Activated naive CD8-positive, alpha-beta T cell treated with anti-CD3 and anti-CD28 coated beads, Interleukin-2, amount 50 U/mL, for 24 hours (primary cell): Measurements from ENCODE around the gene ADAT1.

Experiments
- ATAC-seq: fragments of 150-1000 bp; cut with Tn5 transposase; one replicate; pipeline ENCODE4 v1.10.0; 2021
- DNase-seq: peaks from one replicate; pipeline ENCODE4 v3.0.0; 2021
- H3K27ac Mint-ChIP-seq: one replicate; pipeline ENCODE4 v1.8.0; 2021; ENCODE audit warnings: mild to moderate bottlenecking, mixed read lengths
- H3K27me3 Mint-ChIP-seq: one replicate; pipeline ENCODE4 v1.8.0; 2021; ENCODE audit warnings: mixed read lengths
- H3K36me3 Mint-ChIP-seq: one replicate; pipeline ENCODE4 v1.8.0; 2021; ENCODE audit warnings: low read depth, mixed read lengths
- H3K4me1 Mint-ChIP-seq: one replicate; pipeline ENCODE4 v1.8.0; 2021; ENCODE audit warnings: mixed read lengths
- H3K4me3 Mint-ChIP-seq: one replicate; pipeline ENCODE4 v1.8.0; 2021; ENCODE audit warnings: mild to moderate bottlenecking, moderate library complexity, mixed read lengths
- H3K9me3 Mint-ChIP-seq: one replicate; pipeline ENCODE4 v1.8.0; 2021; ENCODE audit warnings: mixed read lengths

The ADAT1 gene

DNA sequence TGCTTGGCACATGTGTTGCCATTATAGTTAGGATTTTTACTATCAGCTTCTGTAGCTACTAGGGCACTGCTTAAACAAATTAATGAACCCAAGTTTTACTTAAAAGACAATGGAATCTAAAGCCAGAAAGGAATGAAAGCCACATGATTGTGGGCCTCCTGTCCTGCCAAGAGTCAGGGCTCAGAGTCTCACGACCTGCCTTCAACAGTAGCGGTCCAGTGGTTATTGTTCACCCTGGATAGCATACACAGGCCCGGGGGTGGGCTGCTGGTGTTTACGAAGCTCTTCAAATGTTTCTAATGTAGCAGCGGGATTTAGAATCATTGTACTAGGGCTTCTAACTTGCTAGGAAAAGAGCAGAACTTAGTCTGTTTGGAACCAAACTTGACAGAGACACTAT lies 49.1 kb downstream of the ADAT1 start:
- ATAC-seq (no peak), DNase-seq (no peak)
- H3K36me3 Mint-ChIP-seq, result peaks cover 41% of the 10 kb centered on the region
- peaks cover 31% of the 10 kb centered on the region for H3K4me1 Mint-ChIP-seq
- no peaks in the 10 kb centered on the region for H3K27me3 Mint-ChIP-seq
- no peak overlapping the region for H3K4me3 Mint-ChIP-seq
- H3K9me3 Mint-ChIP-seq, result no peaks in the 10 kb centered on the region
- no peak overlapping the region for H3K27ac Mint-ChIP-seq

DNA sequence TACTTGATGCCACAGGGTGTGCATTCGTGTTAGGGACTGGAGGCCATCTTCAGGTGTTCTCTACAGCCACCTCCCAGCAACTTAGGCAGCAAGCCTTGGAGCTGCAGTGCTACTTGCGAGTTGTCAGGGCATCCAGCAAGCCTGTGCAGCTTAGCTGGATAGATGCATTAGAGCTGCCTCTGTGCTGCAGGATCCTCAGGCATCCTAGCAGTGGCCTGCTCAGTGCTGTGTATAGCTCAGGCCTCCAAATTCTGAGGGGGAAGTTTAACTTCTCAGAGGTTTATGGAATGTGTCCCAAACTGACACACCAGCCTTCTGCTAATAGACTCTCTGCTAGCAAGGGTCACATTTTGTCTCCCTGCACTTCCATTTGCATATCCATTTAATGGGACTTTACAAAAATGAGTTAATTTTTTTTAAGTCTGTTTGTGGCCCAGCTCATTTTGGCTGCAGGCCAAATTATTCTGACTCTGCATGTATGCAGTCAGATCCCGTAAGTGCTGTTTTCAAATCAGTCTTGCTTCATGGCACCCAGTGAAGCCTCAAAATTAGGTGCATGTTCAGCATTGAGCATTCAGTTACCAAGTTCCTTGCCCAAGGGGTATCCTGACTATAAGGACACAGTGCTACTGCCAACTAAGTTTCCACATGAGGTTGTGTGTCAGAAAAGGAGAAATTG lies 50.1 kb downstream of the ADAT1 start:
- DNase-seq (no peak), ATAC-seq (no peak)
- H3K9me3 Mint-ChIP-seq, result no peaks in the 10 kb centered on the region
- H3K27ac Mint-ChIP-seq, result no peak overlapping the region
- H3K36me3 Mint-ChIP-seq, result peaks cover 35% of the 10 kb centered on the region
- H3K27me3 Mint-ChIP-seq, result no peaks in the 10 kb centered on the region
- H3K4me3 Mint-ChIP-seq, result no peak overlapping the region
- peaks cover 26% of the 10 kb centered on the region for H3K4me1 Mint-ChIP-seq

DNA sequence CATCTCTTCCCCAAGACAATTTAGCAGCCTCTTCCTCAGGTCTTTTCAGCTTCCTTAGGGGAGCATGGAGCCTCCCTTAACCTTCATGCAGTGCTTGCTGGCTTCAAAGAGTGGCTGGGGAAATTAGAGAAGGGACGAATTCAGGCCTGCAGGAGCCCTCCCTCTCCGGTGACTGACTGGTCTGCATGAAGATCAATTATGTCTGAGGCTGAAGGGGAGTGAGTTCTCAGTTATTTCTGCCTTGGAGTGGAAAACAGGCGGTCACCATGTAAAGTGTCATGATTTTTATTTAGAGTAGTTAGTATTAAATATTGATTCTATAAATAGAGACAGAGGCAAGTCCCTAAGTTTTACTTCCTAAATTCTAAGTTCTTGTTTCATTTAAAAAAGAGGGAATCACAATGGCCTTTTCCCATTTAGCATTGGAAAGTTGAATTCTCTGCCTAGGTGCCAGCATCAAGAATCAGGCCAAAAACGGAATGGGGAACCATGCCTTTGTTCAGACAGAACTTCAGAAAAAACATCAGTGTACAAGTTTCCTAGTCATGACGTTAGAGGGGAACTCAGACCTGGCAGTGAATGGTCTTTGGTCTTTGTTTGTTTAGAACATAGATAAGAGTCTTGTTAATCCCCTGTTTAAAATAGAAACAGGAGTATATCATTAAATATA lies 52.5 kb downstream of the ADAT1 start:
- H3K36me3 Mint-ChIP-seq, result peaks cover 28% of the 10 kb centered on the region
- ATAC-seq, result no peak
- H3K4me1 Mint-ChIP-seq, result peaks cover 36% of the 10 kb centered on the region
- DNase-seq, result no peak
- H3K9me3 Mint-ChIP-seq, result no peaks in the 10 kb centered on the region
- no peak overlapping the region for H3K4me3 Mint-ChIP-seq
- peak overlapping the region; percentile 56 for H3K27ac Mint-ChIP-seq
- H3K27me3 Mint-ChIP-seq, result no peaks in the 10 kb centered on the region

GRCh38 chr16:75567911-75568310 lies 55.2 kb downstream of the ADAT1 start:
- H3K9me3 Mint-ChIP-seq, result no peaks in the 10 kb centered on the region
- H3K4me1 Mint-ChIP-seq, result peaks cover 43% of the 10 kb centered on the region
- peak overlapping the region; percentile 65 for H3K27ac Mint-ChIP-seq
- peak overlapping the region; percentile 93 for H3K4me3 Mint-ChIP-seq
- peaks cover 2% of the 10 kb centered on the region for H3K27me3 Mint-ChIP-seq
- H3K36me3 Mint-ChIP-seq, result peaks cover 17% of the 10 kb centered on the region
- ATAC-seq (no peak), DNase-seq (no peak)

DNA sequence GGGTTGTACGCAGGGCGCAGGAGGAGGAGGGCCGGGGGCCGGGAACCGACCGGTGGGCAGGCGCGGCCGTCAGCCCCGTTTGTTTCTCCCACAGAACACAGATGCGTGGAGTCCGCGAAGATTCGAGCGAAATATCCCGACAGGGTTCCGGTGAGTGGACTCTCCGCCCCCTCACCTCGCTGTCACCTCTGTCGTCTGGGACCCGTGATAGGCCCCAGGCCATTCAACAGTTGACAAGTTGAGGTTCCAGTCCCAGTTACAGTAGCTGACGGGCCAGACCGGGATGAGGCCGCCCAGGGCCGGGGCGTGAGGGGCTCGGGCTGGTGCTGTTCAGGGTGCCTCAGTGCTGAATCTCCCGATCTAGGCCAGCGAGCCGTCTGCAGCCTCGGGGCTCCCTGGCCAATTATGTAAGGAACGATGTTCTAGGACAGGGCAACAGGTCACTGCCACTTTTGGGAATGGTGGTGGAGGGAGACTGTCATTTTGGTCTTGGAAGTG lies 56.3 kb downstream of the ADAT1 start:
- peak overlapping the region; percentile 93 for H3K4me3 Mint-ChIP-seq
- peaks cover 41% of the 10 kb centered on the region for H3K4me1 Mint-ChIP-seq
- peaks cover 2% of the 10 kb centered on the region for H3K27me3 Mint-ChIP-seq
- H3K36me3 Mint-ChIP-seq, result peaks cover 17% of the 10 kb centered on the region
- DNase-seq, result peak; percentile 16
- H3K9me3 Mint-ChIP-seq, result no peaks in the 10 kb centered on the region
- no peak for ATAC-seq
- peak overlapping the region; percentile 59 for H3K27ac Mint-ChIP-seq

DNA sequence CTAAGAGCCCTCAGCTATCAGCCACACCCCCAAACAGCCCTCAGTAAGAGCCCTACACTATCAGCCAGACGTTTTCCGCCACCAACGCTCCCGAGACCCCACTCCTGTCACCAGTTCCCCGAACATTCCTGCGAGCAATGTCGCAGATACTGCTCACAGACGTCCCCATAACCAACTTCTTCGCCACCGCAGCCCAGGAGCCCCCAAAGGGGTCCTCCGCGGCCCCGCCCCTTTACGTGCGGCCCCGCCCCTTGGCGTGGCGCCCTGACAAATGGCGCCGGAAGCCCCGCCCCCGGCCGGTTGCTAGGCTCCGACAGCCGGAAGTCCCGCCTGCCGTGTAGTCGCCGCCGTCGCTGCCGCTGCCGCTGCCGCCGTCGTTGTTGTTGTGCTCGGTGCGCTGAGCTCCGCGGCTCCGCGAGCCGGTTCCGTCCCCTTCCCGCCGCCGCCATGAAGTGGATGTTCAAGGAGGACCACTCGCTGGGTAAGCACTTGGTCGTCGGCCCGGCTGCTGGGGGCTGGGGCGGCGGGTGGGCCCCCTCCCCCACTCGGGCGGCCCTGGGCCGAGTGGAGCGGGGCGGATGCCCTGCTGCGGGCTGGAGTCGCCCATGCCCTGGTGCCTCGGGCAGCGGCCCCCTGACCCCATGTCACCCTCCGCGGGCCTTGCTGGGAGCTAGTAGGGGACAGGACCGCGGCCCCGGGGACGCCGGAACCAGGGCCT lies 56.9 kb downstream of the ADAT1 start, which contains the start of gene GABARAPL2:
Gene GABARAPL2, plus strand, starts transcription at position 340 of the 718 bp plus-strand sequence. Its CDS starts 108 bp downstream, at position 448.
- Mint-ChIP-seq H3K9me3 (no peaks in the 10 kb centered on the region), H3K4me1 (peaks cover 38% of the 10 kb centered on the region), H3K36me3 (peaks cover 14% of the 10 kb centered on the region), H3K27ac (peak within 1 kb of the TSS; percentile 87), H3K4me3 (peak within 1 kb of the TSS; percentile 93), H3K27me3 (peaks cover 2% of the 10 kb centered on the region)
- peak; percentile 72 for ATAC-seq
- peak; percentile 95 for DNase-seq

GRCh38 chr16:75565640-75566039 lies 57.4 kb downstream of the ADAT1 start:
- H3K4me3 Mint-ChIP-seq, result peak overlapping the region; percentile 93
- ATAC-seq (no peak), DNase-seq (peak; percentile 4)
- peaks cover 10% of the 10 kb centered on the region for H3K36me3 Mint-ChIP-seq
- peaks cover 35% of the 10 kb centered on the region for H3K4me1 Mint-ChIP-seq
- H3K27ac Mint-ChIP-seq, result peak overlapping the region; percentile 87
- H3K9me3 Mint-ChIP-seq, result no peaks in the 10 kb centered on the region
- H3K27me3 Mint-ChIP-seq, result peaks cover 2% of the 10 kb centered on the region

DNA sequence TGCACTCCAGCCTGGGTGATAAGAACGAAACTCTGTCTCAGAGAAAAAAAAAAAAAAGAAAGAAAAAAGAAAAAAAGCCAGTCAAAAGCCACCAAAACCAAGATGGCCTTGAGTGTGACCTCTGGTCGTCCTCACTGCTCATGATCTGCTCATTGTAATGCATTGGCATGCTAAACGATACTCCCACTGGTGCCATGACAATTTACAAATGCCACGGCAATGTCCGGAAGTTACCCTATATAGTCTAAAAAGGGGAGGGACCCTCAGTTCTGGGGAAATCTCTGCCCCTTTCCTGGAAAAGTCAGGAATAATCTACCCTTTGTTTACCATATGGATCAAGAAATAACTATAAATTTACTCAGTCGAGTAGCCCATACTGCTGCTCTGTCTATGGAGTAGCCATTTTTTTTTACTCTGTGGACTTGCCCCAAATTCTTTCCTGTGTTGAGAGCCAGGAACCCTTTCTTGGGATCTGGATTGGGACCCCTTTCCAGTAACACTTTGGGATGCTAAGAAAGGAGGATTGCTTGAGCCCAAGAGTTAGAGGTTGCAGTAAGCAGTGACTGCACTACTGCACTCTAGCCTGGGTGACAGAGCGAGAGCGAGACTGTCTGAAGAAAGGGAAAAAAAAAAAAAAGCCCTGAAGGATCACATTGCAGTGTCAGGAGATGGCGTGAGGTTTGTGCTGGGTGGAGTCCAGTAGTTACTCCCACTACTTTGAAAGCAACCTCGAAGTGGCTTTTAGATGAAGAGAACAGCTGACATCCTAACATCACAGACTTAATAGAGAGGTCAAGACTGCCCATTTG lies 63.3 kb downstream of the ADAT1 start:
- H3K36me3 Mint-ChIP-seq, result no peaks in the 10 kb centered on the region
- no peak for ATAC-seq
- no peak overlapping the region for H3K27ac Mint-ChIP-seq
- H3K4me3 Mint-ChIP-seq, result no peak overlapping the region
- peaks cover 8% of the 10 kb centered on the region for H3K4me1 Mint-ChIP-seq
- peaks cover 5% of the 10 kb centered on the region for H3K27me3 Mint-ChIP-seq
- DNase-seq, result no peak
- no peaks in the 10 kb centered on the region for H3K9me3 Mint-ChIP-seq

DNA sequence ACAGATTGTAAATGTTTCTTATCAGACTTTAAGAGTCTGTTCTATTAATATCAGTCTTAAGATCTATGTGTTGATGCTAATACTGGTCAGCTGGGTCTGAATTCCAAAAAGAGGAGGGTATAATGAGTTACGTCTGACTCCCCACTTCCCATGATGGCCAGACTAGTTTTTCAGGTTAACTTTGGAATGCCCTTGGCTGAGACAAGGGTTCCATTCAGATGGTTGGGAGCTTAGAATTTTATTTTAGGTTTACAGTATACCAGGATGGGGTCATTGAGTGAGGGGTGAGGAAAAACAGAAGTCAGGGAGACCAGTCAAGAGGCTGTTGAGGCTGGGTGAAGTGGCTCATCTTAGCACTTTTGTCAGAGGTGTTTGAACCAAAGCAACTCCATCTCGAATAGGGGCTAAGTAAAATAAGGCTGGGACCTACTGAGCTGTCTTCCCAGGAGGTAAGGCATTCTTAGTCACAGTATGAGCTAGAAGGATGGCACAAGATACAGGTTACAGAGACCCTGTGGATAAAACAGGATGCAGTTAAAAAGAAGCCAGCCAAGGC lies 64.2 kb downstream of the ADAT1 start:
- no peak overlapping the region for H3K27ac Mint-ChIP-seq
- H3K27me3 Mint-ChIP-seq, result peaks cover 7% of the 10 kb centered on the region
- H3K4me1 Mint-ChIP-seq, result peaks cover 8% of the 10 kb centered on the region
- DNase-seq (no peak), ATAC-seq (no peak)
- H3K36me3 Mint-ChIP-seq, result no peaks in the 10 kb centered on the region
- H3K4me3 Mint-ChIP-seq, result no peak overlapping the region
- no peaks in the 10 kb centered on the region for H3K9me3 Mint-ChIP-seq

GRCh38 chr16:75556431-75556950 lies 66.6 kb downstream of the ADAT1 start:
- no peak for ATAC-seq
- no peaks in the 10 kb centered on the region for H3K9me3 Mint-ChIP-seq

GRCh38 chr16:75555707-75556430 lies 67.2 kb downstream of the ADAT1 start, which contains the start of gene TMEM231:
TMEM231 (minus strand) TSS chr16:75556252; CDS start chr16:75556209, 43 bp downstream.
- Mint-ChIP-seq H3K9me3 (no peaks in the 10 kb centered on the region), H3K4me1 (peaks cover 8% of the 10 kb centered on the region), H3K27me3 (peaks cover 6% of the 10 kb centered on the region), H3K27ac (peak within 1 kb of the TSS; percentile 86), H3K4me3 (peak within 1 kb of the TSS; percentile 87), H3K36me3 (no peaks in the 10 kb centered on the region)
- ATAC-seq (peak; percentile 96), DNase-seq (peak; percentile 98)

More at GRCh38 chr16:75556431-75556950, 66.6 kb downstream of the ADAT1 start:
- peaks cover 8% of the 10 kb centered on the region for H3K4me1 Mint-ChIP-seq
- H3K36me3 Mint-ChIP-seq, result no peaks in the 10 kb centered on the region
- no peak for DNase-seq
- H3K27me3 Mint-ChIP-seq, result peaks cover 6% of the 10 kb centered on the region
- peak overlapping the region; percentile 59 for H3K27ac Mint-ChIP-seq
- H3K4me3 Mint-ChIP-seq, result peak overlapping the region; percentile 87

DNA sequence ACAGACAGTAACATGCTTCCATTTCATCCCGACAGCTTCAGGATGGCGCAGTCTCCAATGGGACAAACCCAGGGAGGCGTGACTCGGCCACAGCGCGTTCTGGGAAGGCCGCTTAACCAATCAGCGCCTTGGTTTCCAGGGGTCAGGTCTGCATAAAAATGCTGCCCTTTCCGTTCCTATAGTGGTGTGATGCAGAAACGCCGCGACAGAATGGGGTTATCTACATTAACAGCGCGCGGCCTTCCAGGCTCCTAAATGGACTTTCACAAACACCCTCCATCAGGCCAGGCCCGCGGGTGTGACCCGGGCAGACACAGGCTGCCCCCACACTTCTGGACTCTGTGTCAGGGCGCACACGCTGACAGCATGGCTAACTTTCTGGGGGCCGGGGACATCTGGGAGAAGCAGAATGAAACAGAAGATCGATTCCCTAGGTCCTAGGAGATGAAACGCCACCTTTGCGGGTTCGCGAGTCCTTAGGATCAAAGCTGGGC lies 67.8 kb downstream of the ADAT1 start:
- DNase-seq, result peak; percentile 46
- Mint-ChIP-seq H3K4me3 (peak overlapping the region; percentile 87), H3K9me3 (no peaks in the 10 kb centered on the region), H3K36me3 (no peaks in the 10 kb centered on the region), H3K4me1 (peaks cover 10% of the 10 kb centered on the region), H3K27me3 (peaks cover 6% of the 10 kb centered on the region), H3K27ac (peak overlapping the region; percentile 86)
- ATAC-seq, result peak; percentile 17

GRCh38 chr16:75552951-75553350 lies 70.1 kb downstream of the ADAT1 start:
- Mint-ChIP-seq H3K4me1 (peaks cover 11% of the 10 kb centered on the region), H3K36me3 (no peaks in the 10 kb centered on the region), H3K27ac (no peak overlapping the region), H3K9me3 (no peaks in the 10 kb centered on the region), H3K4me3 (no peak overlapping the region), H3K27me3 (peaks cover 2% of the 10 kb centered on the region)
- no peak for DNase-seq
- no peak for ATAC-seq
